Activated T-helper 1 cell treated with Interleukin-2 at 50 U/mL for 16 hours (primary cell): Measurements from ENCODE around the gene MRPL12.
"Not testable (repeated sequence)": the region's sequence is repeated elsewhere in the genome, so short reads cannot be mapped to it uniquely, and the experiment has no call there.

Source experiments
- DNase-seq: peaks from one replicate; pipeline ENCODE4 v3.0.0-alpha.2; 2020; ENCODE audit warnings: low read depth

Gene MRPL12

GRCh38 chr17:81702934-81703746, at the start of gene MRPL12:
Gene MRPL12 (plus strand): TSS chr17:81703367. CDS start chr17:81703502, 135 bp downstream.
- peak; percentile 78 for DNase-seq

- DNase-seq = no peak
Observed at GRCh38 chr17:81655378-81656117, 47.6 kb upstream of the MRPL12 start.

- no peak for DNase-seq
Observed at GRCh38 chr17:81656118-81656743, 46.9 kb upstream of the MRPL12 start, which contains the start of gene PDE6G. Gene PDE6G (minus strand): TSS chr17:81656542. CDS start chr17:81653305, 3,237 bp downstream.

- DNase-seq = no peak
Observed at GRCh38 chr17:81656835-81657234, 46.3 kb upstream of the MRPL12 start.

GRCh38 chr17:81659038-81659437, 44.1 kb upstream of the MRPL12 start:
- no peak for DNase-seq

- DNase-seq = no peak
Observed at GRCh38 chr17:81660441-81660840, 42.7 kb upstream of the MRPL12 start.

- DNase-seq = no peak
Observed at GRCh38 chr17:81662002-81662401, 41.2 kb upstream of the MRPL12 start.

- DNase-seq = no peak
Observed at GRCh38 chr17:81664051-81664470, 39.1 kb upstream of the MRPL12 start.

- no peak for DNase-seq
Observed at GRCh38 chr17:81665205-81666091, 37.7 kb upstream of the MRPL12 start.

- no peak for DNase-seq
Observed at GRCh38 chr17:81666092-81666341, 37.1 kb upstream of the MRPL12 start.

- DNase-seq = peak; percentile 89
Observed at GRCh38 chr17:81666342-81667191, 36.6 kb upstream of the MRPL12 start, which contains the start of the genes CCDC137 and OXLD1. Gene CCDC137 (plus strand): TSS chr17:81666737. CDS start chr17:81666767, 30 bp downstream. Gene OXLD1 (minus strand): TSS chr17:81666605. CDS start chr17:81666577, 28 bp downstream.

GRCh38 chr17:81667754-81668153, 35.4 kb upstream of the MRPL12 start:
- no peak for DNase-seq

- DNase-seq = no peak
Observed at GRCh38 chr17:81672504-81672903, 30.7 kb upstream of the MRPL12 start.

GRCh38 chr17:81672954-81673353, 30.2 kb upstream of the MRPL12 start:
- no peak for DNase-seq

- DNase-seq = no peak
Observed at GRCh38 chr17:81673561-81674258, 29.5 kb upstream of the MRPL12 start.

GRCh38 chr17:81675515-81676221, 27.5 kb upstream of the MRPL12 start:
- DNase-seq = not testable (repeated sequence)

- no peak for DNase-seq
Observed at GRCh38 chr17:81676906-81677305, 26.3 kb upstream of the MRPL12 start.

- no peak for DNase-seq
Observed at GRCh38 chr17:81680150-81680549, 23.0 kb upstream of the MRPL12 start.

GRCh38 chr17:81681672-81682071, 21.5 kb upstream of the MRPL12 start:
- DNase-seq = no peak
